ENCODE measurements around the gene GALNT17.

- TF ChIP-seq CTCF (IDR thresholded peaks at IDR 0.05) = no peak
- no peak for TF ChIP-seq EP300 (IDR thresholded peaks at IDR 0.05)
- no peak for TF ChIP-seq POLR2A (IDR thresholded peaks at IDR 0.05)
Observed at GRCh38 chr7:71348821-71349681, 217.1 kb downstream of the GALNT17 start.

Data from upper lobe of left lung (tissue), 4 donors.